H1 (cell line): Measurements from ENCODE around the gene RAB5A. TPM values are rescaled to one million over a fixed set of nuclear protein-coding genes. Genes with fewer than 3 reads are reported as not detected.

Source experiments
- CTCF ChIA-PET: fragments of 300-600 bp; sonication (Branson Sonifier 250); formaldehyde crosslinking; loops from one replicate; lab custom pipeline; 2021; ENCODE audit not compliant: partially characterized antibody; lab: Charles Lee
- POLR2A ChIA-PET: fragments of 300-600 bp; sonication (Branson Sonifier 250); formaldehyde crosslinking; loops from one replicate; lab custom pipeline; 2021; ENCODE audit warnings: inconsistent platforms; ENCODE audit not compliant: partially characterized antibody; lab: Charles Lee
- DNase-seq, 2 experiments: peaks; one replicate each; pipeline versions ENCODE4 v3.0.0 to v3.0.0-alpha.2; 2010 to 2022; ENCODE audit warnings: low spot score in 2 of 2, low read depth in 1 of 2, mixed read lengths in 1 of 2
- FAIRE-seq: peaks from 2 replicates; lab custom pipeline; 2011; peaks lifted over from hg19 to GRCh38; lab: Jason Lieb, UNC
- H2AFZ ChIP-seq: 2 replicates; pipeline ENCODE4 v1.8.1; 2012; ENCODE audit warnings: low read length, inconsistent platforms
- H2AK5ac ChIP-seq: 2 replicates; pipeline ENCODE4 v1.6.1; 2013; ENCODE audit warnings: low read depth, low read length
- H2BK120ac ChIP-seq: replicated peaks from 2 replicates; pipeline ENCODE3; 2013; ENCODE audit warnings: low read depth, low read length, inconsistent platforms
- H2BK12ac ChIP-seq: 2 replicates; pipeline ENCODE4 v1.6.1; 2013; ENCODE audit warnings: low read depth, low read length
- H2BK15ac ChIP-seq: 2 replicates; pipeline ENCODE4 v1.6.1; 2013; ENCODE audit warnings: low read length
- H2BK20ac ChIP-seq: 2 replicates; pipeline ENCODE4 v1.6.1; 2013; ENCODE audit warnings: low read length
- H2BK5ac ChIP-seq: 2 replicates; pipeline ENCODE4 v1.6.1; 2013; ENCODE audit warnings: low read depth, low read length
- H3K14ac ChIP-seq: 2 replicates; pipeline ENCODE4 v1.6.1; 2013; ENCODE audit warnings: inconsistent platforms; ENCODE audit not compliant: insufficient read length
- H3K18ac ChIP-seq: 2 replicates; pipeline ENCODE4 v1.6.1; 2013; ENCODE audit warnings: low read length; ENCODE audit errors: extremely low read depth
- H3K23ac ChIP-seq: 2 replicates; pipeline ENCODE4 v1.6.1; 2013; ENCODE audit warnings: inconsistent platforms; ENCODE audit not compliant: insufficient read length
- H3K23me2 ChIP-seq: 2 replicates; pipeline ENCODE4 v1.6.1; 2013; ENCODE audit warnings: low read depth, low read length
- H3K27ac ChIP-seq: 2 replicates; pipeline ENCODE4 v1.6.1; 2011; ENCODE audit warnings: low read depth, low read length, inconsistent platforms
- H3K27me3 ChIP-seq, 4 experiments: replicated peaks in 1 of 4; 1 replicate in 1 of 4; 2 replicates in 3 of 4; pipeline versions ENCODE4 v1.6.1 to v1.8.1; 2011 to 2013; ENCODE audit warnings: low read length in 3 of 4, mild to moderate bottlenecking in 3 of 4, inconsistent platforms in 2 of 4, mixed read lengths in 2 of 4, moderate library complexity in 1 of 4; ENCODE audit not compliant: control insufficient read depth in 3 of 4, insufficient read depth in 3 of 4; ENCODE audit errors: extremely low read depth in 1 of 4
- H3K36me3 ChIP-seq, 4 experiments: 2 replicates each; pipeline versions ENCODE4 v1.6.1 to v1.8.1; 2011 to 2013; ENCODE audit warnings: mild to moderate bottlenecking in 4 of 4, low read length in 3 of 4, moderate library complexity in 2 of 4, control low read depth in 1 of 4, inconsistent platforms in 1 of 4; ENCODE audit not compliant: insufficient read depth in 4 of 4, control insufficient read depth in 2 of 4
- H3K4ac ChIP-seq: replicated peaks from 2 replicates; pipeline ENCODE3; 2013; ENCODE audit warnings: low read length, low read depth, mixed read lengths, inconsistent platforms; ENCODE audit not compliant: insufficient read length
- H3K4me1 ChIP-seq, 4 experiments: replicated peaks in 1 of 4; 1 replicate in 1 of 4; 2 replicates in 3 of 4; pipeline versions ENCODE4 v1.6.1 to v1.8.1; 2011 to 2013; ENCODE audit warnings: low read length in 3 of 4, inconsistent platforms in 2 of 4, mixed read lengths in 1 of 4; ENCODE audit not compliant: insufficient read depth in 4 of 4, control insufficient read depth in 3 of 4
- H3K4me2 ChIP-seq, 2 experiments: 2 replicates each; pipeline versions ENCODE4 v1.6.1 to v1.8.1; 2011 to 2013; ENCODE audit warnings: low read depth in 2 of 2, low read length in 2 of 2, control low read depth in 1 of 2, inconsistent platforms in 1 of 2, mild to moderate bottlenecking in 1 of 2; ENCODE audit not compliant: insufficient read depth in 1 of 2
- H3K4me3 ChIP-seq, 4 experiments: fragments of 200-600, 300-600 bp in 1 of 4; sonication (generic), shearing (Covaris generic), sonication (Bioruptor Twin) in 1 of 4; 2 replicates each; pipeline versions ENCODE4 v1.5.1 to v1.8.1; 2011 to 2016; ENCODE audit warnings: low read length in 4 of 4, low read depth in 3 of 4, control low read depth in 2 of 4, inconsistent platforms in 2 of 4, mild to moderate bottlenecking in 2 of 4, mixed read lengths in 1 of 4, moderate library complexity in 1 of 4; ENCODE audit not compliant: insufficient read depth in 2 of 4; ENCODE audit errors: extremely low read depth in 1 of 4
- H3K56ac ChIP-seq: replicated peaks from 2 replicates; pipeline ENCODE3; 2013; ENCODE audit warnings: low read depth, mild to moderate bottlenecking, mixed read lengths, low read length, inconsistent platforms; ENCODE audit not compliant: insufficient read length
- H3K79me1 ChIP-seq: 2 replicates; pipeline ENCODE4 v1.6.1; 2013; ENCODE audit warnings: low read depth, low read length, control low read depth
- H3K79me2 ChIP-seq, 2 experiments: 2 replicates each; pipeline versions ENCODE4 v1.6.1 to v1.8.1; 2012 to 2013; ENCODE audit warnings: low read length in 2 of 2, mild to moderate bottlenecking in 2 of 2, inconsistent platforms in 1 of 2; ENCODE audit not compliant: insufficient read depth in 2 of 2, control insufficient read depth in 1 of 2
- H3K9ac ChIP-seq, 4 experiments: replicated peaks in 1 of 4; 1 replicate in 1 of 4; 2 replicates in 3 of 4; pipeline versions ENCODE4 v1.6.1 to v1.8.1; 2011 to 2013; ENCODE audit warnings: low read depth in 3 of 4, low read length in 3 of 4, control low read depth in 2 of 4, mild to moderate bottlenecking in 2 of 4, moderate library complexity in 2 of 4, inconsistent platforms in 1 of 4; ENCODE audit errors: extremely low read depth in 1 of 4
- H3K9me3 ChIP-seq, 2 experiments: 2 replicates each; pipeline versions ENCODE4 v1.6.1 to v1.8.1; 2012 to 2013; ENCODE audit warnings: mild to moderate bottlenecking in 2 of 2, moderate library complexity in 2 of 2, control low read depth in 1 of 2, inconsistent platforms in 1 of 2, low read depth in 1 of 2, low read length in 1 of 2, mixed read lengths in 1 of 2; ENCODE audit not compliant: insufficient read depth in 2 of 2
- H4K20me1 ChIP-seq, 2 experiments: replicated peaks in 1 of 2; 2 replicates each; pipeline versions ENCODE3 to v1.8.1; 2011 to 2013; ENCODE audit warnings: inconsistent platforms in 2 of 2, low read length in 2 of 2, mild to moderate bottlenecking in 1 of 2; ENCODE audit not compliant: insufficient read depth in 2 of 2, control insufficient read depth in 1 of 2
- H4K5ac ChIP-seq: 2 replicates; pipeline ENCODE4 v1.6.1; 2013; ENCODE audit warnings: low read length, low read depth, mixed read lengths, inconsistent platforms; ENCODE audit not compliant: insufficient read length
- H4K8ac ChIP-seq: 2 replicates; pipeline ENCODE4 v1.8.0; 2013; ENCODE audit warnings: mild to moderate bottlenecking, moderate library complexity, low read length, inconsistent platforms; ENCODE audit not compliant: insufficient read depth; ENCODE audit errors: extremely low read depth
- H4K91ac ChIP-seq: replicated peaks from 2 replicates; pipeline ENCODE3; 2013; ENCODE audit warnings: low read length, mixed read lengths, inconsistent platforms; ENCODE audit not compliant: insufficient read length
- ATF2 ChIP-seq: IDR thresholded peaks from 2 replicates; pipeline ENCODE4 v1.6.1; 2012; ENCODE audit warnings: low read length, inconsistent platforms
- CBX8 ChIP-seq: fragments of 300-800, 300-1000 bp; sonication (generic); IDR thresholded peaks from 2 replicates; pipeline ENCODE4 v1.7.1; 2016; ENCODE audit warnings: low read depth, low read length, borderline replicate concordance
- CTBP2 ChIP-seq: IDR thresholded peaks from 2 replicates; pipeline ENCODE4 v1.7.0; 2011; ENCODE audit warnings: borderline replicate concordance, mild to moderate bottlenecking, moderate library complexity, mixed read lengths, low read length; ENCODE audit not compliant: insufficient read depth, insufficient read length
- E2F6 ChIP-seq: IDR thresholded peaks from 2 replicates; pipeline ENCODE4 v1.6.1; 2012; ENCODE audit warnings: inconsistent platforms
- EZH2 ChIP-seq: fragments of 200-600 bp; sonication (generic); IDR thresholded peaks from 2 replicates; pipeline ENCODE4 v1.7.1; 2012; ENCODE audit warnings: low read depth, mild to moderate bottlenecking, moderate library complexity, low read length, inconsistent platforms; ENCODE audit not compliant: severe bottlenecking
- HDAC2 ChIP-seq, 2 experiments: fragments of 300-600 bp in 1 of 2; sonication (generic) in 1 of 2; IDR thresholded peaks; 2 replicates each; pipeline ENCODE4 v1.6.1; 2011 to 2012; ENCODE audit warnings: low read depth in 2 of 2, low read length in 2 of 2, mild to moderate bottlenecking in 2 of 2, moderate library complexity in 2 of 2, borderline replicate concordance in 1 of 2, inconsistent platforms in 1 of 2
- HDAC6 ChIP-seq: IDR thresholded peaks from one replicate; pipeline ENCODE4 v1.7.1; 2012; ENCODE audit warnings: low read depth, mild to moderate bottlenecking, inconsistent platforms, low read length, moderate library complexity
- MAFK ChIP-seq: IDR thresholded peaks from 2 replicates; pipeline ENCODE4 v1.6.1; 2012; ENCODE audit warnings: low read depth, mild to moderate bottlenecking, improper control_type of control experiment, low read length
- POLR2AphosphoS5 ChIP-seq: IDR thresholded peaks from 2 replicates; pipeline ENCODE4 v1.6.1; 2011; ENCODE audit warnings: low read depth, low read length
- SIRT6 ChIP-seq: IDR thresholded peaks from one replicate; pipeline ENCODE4 v1.7.1; 2012; ENCODE audit warnings: low read length, inconsistent platforms
- SP1 ChIP-seq: IDR thresholded peaks from 2 replicates; pipeline ENCODE4 v1.6.1; 2011; ENCODE audit warnings: low read depth, low read length
- SRF ChIP-seq: IDR thresholded peaks from 2 replicates; pipeline ENCODE4 v1.6.1; 2011; ENCODE audit warnings: mild to moderate bottlenecking, low read depth, low read length, moderate library complexity
- WGBS, 2 experiments: shearing (Covaris generic) in 1 of 2; methylation state at CpG; one replicate each; pipeline versions ENCODE4 v1.1.6 to v1.1.7; 2013 to 2015; ENCODE audit warnings: low lambda C conversion rate in 2 of 2, mixed read lengths in 2 of 2, inconsistent platforms in 1 of 2, low coverage in 1 of 2, missing lambda C conversion rate in 1 of 2; ENCODE audit not compliant: insufficient replicate concordance in 2 of 2, insufficient coverage in 1 of 2, insufficient read length in 1 of 2; ENCODE audit errors: extremely low coverage in 1 of 2, missing lambda C conversion rate in 1 of 2; 5-methylcytosine and 5-hydroxymethylcytosine counted together
- polyA plus RNA-seq, 7 experiments: library from polyadenylated mRNA; depleted of rRNA in 3 of 7; stranded (reverse) in 5 of 7; unstranded in 2 of 7; fragments of >200 nt in 5 of 7; fragments of 200-250 nt in 2 of 7; gene quantifications; 1 replicate in 5 of 7; 2 replicates in 1 of 7; 4 replicates in 1 of 7; pipeline versions ENCODE4 v1.2.1 to v1.2.3, GENCODE V29; 2011 to 2013; ENCODE audit warnings: missing spikeins in 2 of 7, mixed read lengths in 2 of 7
- total RNA-seq: library from RNA; stranded (reverse); fragmentation: NEBNext Ultra II Directional; extraction: Animal tissue kit (Norgen Biotek cat#: 25700); gene quantifications from 2 replicates; pipeline ENCODE4 v1.2.1, GENCODE V29; 2021

RAB5A gene
- total and polyA plus RNA-seq, 2 of the 8 experiments (the other 6 are each of a cell fraction or from before 2014, with no cell fraction given): 22.4 to 77.7 TPM

DNA sequence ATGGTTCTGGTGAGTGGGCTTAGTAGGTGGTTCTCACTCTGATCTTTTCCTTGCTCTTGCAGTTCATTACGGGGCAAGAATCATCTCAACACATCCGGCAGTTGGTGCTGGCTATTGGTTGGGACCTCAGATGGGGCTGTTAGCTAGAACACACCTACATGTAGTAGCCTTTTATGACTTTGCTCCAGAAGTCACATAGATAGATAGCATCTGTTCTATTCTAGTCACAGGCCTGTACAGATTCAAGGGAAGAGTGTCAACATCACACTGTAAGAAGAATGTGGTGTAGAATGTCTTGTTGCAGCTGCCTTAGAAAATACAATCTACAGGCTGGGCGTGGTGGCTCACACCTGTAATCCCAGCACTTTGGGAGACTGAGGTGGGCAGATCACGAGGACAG, 15.1 kb downstream of the RAB5A start:
- no peak for FAIRE-seq
- no peak overlapping the region for H3K9ac ChIP-seq
- whole genome bisulfite sequencing, 2 experiments: 98% methylated on average over 4 of the region's 4 CpGs; no CpG with 5 or more reads in 1 of the 2 experiments
- no peak overlapping the region for H3K4ac ChIP-seq
- no peak overlapping the region for H4K8ac ChIP-seq
- H3K14ac ChIP-seq: no peak overlapping the region
- H3K4me2 ChIP-seq: no peak overlapping the region
- CTCF ChIA-PET: no interaction called here
- peaks cover 0 to 17% (median 0%) of the 10 kb centered on the region in 4 experiments; a peak in 2 of 8 replicates for H3K36me3 ChIP-seq
- peaks cover 8 to 10% of the 10 kb centered on the region in 2 experiments for H4K20me1 ChIP-seq
- H3K79me1 ChIP-seq: no peaks in the 10 kb centered on the region; the same call in 1 of the 2 replicates
- H3K4me3 ChIP-seq: no peak overlapping the region
- H2AFZ ChIP-seq: no peak overlapping the region
- H3K79me2 ChIP-seq: peaks cover 0 to 100% of the 10 kb centered on the region in 2 experiments
- no peak for DNase-seq
- H2BK20ac ChIP-seq: no peak overlapping the region
- no peaks in the 10 kb centered on the region for H3K27me3 ChIP-seq
- no peak overlapping the region for H2BK120ac ChIP-seq
- H3K56ac ChIP-seq: no peak overlapping the region
- H3K18ac ChIP-seq: no peak overlapping the region
- H4K91ac ChIP-seq: no peak overlapping the region
- H2BK5ac ChIP-seq: no peak overlapping the region
- POLR2A ChIA-PET: no interaction called here
- no peak overlapping the region for H4K5ac ChIP-seq
- no peak overlapping the region for H3K23ac ChIP-seq
- H3K27ac ChIP-seq: no peak overlapping the region
- no peak overlapping the region for H2BK15ac ChIP-seq
- no peaks in the 10 kb centered on the region for H3K9me3 ChIP-seq
- no peak overlapping the region for H2BK12ac ChIP-seq
- no peak overlapping the region for H2AK5ac ChIP-seq
- H3K23me2 ChIP-seq: no peaks in the 10 kb centered on the region
- H3K4me1 ChIP-seq: no peaks in the 10 kb centered on the region
- no peak for TF ChIP-seq MAFK
- TF ChIP-seq SRF: no peak
- no peak for TF ChIP-seq ATF2
- no peak for TF ChIP-seq CTBP2
- no peak for TF ChIP-seq E2F6
- no peak for TF ChIP-seq EZH2
- TF ChIP-seq SP1: no peak
- TF ChIP-seq POLR2AphosphoS5: no peak
- no peak for TF ChIP-seq HDAC2 (IDR thresholded peaks at IDR 0.05; ENCODE audit: borderline replicate concordance in 1 of 2, low read depth in 2 of 2, low read length in 2 of 2)
- TF ChIP-seq SIRT6: no peak
- no peak for TF ChIP-seq HDAC6
- no peak for TF ChIP-seq CBX8
